ENCODE data around the gene PDGFRB. TPM values are rescaled to one million over a fixed set of nuclear protein-coding genes. Genes with fewer than 3 reads are reported as not detected.

PDGFRB gene
- total and polyA plus RNA-seq, 7 donors: 14.6 to 56.0 (median 34.0) TPM

DNA sequence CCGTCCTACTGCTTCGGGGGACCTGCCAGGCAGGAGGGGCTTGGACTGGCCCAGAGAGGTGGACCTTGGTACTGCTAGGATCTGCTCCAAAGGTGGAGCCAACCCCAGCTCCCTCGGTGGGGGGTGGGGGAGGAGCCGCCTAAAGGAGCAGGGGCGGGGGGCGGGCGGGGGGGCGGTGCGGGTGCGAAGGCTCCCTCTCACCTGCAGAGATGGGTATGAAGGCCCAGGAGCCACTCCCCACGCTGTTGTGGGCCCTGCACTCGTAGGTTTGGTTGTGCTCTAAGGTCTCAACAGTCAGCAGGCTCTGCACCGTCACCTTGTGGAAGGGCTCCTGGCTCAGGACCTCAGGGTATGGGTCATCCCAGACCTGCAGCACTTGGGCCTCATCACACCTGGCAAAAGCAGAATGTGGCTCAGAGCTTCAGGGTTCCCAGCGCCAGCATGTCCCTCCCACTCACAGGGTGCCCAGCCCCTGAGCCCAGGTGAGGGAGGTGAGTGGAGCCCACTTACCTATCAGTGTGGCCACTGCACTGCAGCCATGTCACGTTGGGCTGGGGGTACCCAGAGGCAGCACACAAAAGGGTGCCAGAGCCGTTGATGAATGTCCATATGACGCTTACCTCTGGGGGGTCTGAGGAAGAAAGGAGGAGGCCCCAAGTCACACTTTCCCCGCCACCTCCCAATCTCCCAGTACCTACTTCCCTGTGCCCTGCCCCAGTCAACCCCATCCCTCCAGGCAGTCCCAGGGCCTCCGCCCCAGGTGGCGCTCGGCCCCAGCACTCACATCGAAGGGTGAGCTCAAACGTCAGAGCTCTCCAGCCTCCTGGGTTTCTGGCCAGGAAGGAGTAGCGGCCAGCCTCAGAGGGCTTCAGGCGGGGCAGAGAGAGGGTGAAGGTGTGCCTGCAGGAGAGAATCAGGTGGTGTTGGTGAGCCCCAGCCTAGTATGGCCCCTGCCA, 85.7 kb downstream of the PDGFRB start:
- H3K9me3 ChIP-seq: no peaks in the 10 kb centered on the region
- no peaks in the 10 kb centered on the region for H3K4me1 ChIP-seq
- H3K36me3 ChIP-seq (ENCODE audit: insufficient read depth in 1 of 2, low read depth in 1 of 2): no peaks in the 10 kb centered on the region
- DNase-seq (peak in 1 of 2 donors; percentile 27), ATAC-seq (no peak)
- TF ChIP-seq, protein P1, sequence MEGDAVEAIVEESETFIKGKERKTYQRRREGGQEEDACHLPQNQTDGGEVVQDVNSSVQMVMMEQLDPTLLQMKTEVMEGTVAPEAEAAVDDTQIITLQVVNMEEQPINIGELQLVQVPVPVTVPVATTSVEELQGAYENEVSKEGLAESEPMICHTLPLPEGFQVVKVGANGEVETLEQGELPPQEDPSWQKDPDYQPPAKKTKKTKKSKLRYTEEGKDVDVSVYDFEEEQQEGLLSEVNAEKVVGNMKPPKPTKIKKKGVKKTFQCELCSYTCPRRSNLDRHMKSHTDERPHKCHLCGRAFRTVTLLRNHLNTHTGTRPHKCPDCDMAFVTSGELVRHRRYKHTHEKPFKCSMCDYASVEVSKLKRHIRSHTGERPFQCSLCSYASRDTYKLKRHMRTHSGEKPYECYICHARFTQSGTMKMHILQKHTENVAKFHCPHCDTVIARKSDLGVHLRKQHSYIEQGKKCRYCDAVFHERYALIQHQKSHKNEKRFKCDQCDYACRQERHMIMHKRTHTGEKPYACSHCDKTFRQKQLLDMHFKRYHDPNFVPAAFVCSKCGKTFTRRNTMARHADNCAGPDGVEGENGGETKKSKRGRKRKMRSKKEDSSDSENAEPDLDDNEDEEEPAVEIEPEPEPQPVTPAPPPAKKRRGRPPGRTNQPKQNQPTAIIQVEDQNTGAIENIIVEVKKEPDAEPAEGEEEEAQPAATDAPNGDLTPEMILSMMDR (IDR thresholded peaks at IDR 0.05): no peak
- H3K27ac ChIP-seq: no peak overlapping the region
- 85 to 93% (median 88%) methylated on average over 21 to 25 of the region's 25 CpGs for WGBS, 3 donors
- no peak overlapping the region for H3K4me3 ChIP-seq
- H3K27me3 ChIP-seq (ENCODE audit: insufficient read depth in 3 of 3, low read length in 2 of 3): no peaks in the 10 kb centered on the region
- intact Hi-C loops (cut with DNase I): no loop called here

DNA sequence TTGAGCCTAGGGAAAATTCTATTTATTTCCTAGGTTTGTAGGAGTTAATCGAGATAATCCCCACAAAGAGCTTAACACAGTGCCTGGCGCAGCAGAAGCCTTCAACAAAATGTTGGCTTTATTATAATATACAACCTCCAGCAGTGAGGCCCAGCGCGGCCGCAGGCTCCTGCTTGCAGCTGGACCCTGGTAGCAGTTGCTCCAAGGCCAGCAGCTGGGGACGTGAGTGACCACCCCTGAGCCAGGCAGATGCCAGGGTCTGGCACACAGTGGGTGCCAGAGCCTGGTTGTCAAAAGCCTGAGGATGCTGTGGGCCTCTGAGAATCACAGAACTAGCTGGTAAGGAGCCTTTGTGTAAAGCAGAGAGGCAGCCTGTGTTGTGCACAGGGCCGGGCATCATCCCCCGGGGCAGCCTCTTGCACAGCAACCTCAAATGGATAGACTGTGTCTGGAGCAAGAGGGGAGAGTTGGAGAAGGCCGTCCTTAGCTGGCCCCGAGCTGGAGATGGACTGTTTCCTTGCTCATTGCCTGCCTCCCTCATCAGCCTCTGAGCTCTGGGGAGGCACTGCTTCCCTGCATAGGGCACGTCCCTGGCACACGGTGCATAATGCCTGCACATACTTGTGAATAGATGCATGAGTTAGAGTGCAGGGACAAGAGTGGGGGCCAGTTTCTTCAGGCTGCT, 86.5 kb downstream of the PDGFRB start:
- Histone ChIP-seq H3K27ac (no peak overlapping the region), H3K27me3 (ENCODE audit: insufficient read depth in 3 of 3, low read length in 2 of 3) (no peaks in the 10 kb centered on the region), H3K4me3 (no peak overlapping the region), H3K4me1 (no peaks in the 10 kb centered on the region), H3K9me3 (no peaks in the 10 kb centered on the region), H3K36me3 (ENCODE audit: insufficient read depth in 1 of 2, low read depth in 1 of 2) (no peaks in the 10 kb centered on the region)
- intact Hi-C loops (cut with DNase I): no loop called here
- WGBS, 3 donors: 62 to 70% (median 62%) methylated on average over 12 of the region's 12 CpGs
- DNase-seq (peak in 1 of 2 donors; percentile 30), ATAC-seq (no peak)
- TF ChIP-seq, protein P1 (IDR thresholded peaks at IDR 0.05): no peak

DNA sequence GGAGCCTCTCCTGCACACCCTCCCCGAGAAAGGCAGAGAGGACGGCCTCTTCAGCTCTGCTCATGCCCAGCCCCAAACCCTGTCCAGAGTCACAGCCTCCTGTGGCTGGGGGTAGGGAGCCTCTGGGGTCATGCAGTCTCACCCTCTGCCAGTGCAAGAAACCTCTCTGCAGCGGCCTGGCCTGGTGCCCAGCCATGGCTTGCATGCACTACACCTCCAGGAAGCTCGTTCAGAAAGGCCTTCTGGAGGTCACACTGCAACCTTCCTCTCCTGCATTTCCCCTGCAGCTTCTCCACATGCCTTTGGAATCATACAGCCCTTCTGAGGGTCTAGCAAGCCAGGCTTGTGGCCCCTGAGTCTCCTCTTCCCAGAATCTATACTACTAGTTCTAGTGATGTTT, 87.2 kb downstream of the PDGFRB start:
- DNase-seq (peak in 1 of 2 donors; percentile 25), ATAC-seq (no peak)
- intact Hi-C loops (cut with DNase I): no loop called here
- H3K36me3 ChIP-seq (ENCODE audit: insufficient read depth in 1 of 2, low read depth in 1 of 2): no peaks in the 10 kb centered on the region
- WGBS, 3 donors: 52 to 63% (median 58%) methylated on average over 4 of the region's 4 CpGs
- H3K27ac ChIP-seq: no peak overlapping the region
- H3K9me3 ChIP-seq: no peaks in the 10 kb centered on the region
- no peaks in the 10 kb centered on the region for H3K4me1 ChIP-seq
- no peak overlapping the region for H3K4me3 ChIP-seq
- no peaks in the 10 kb centered on the region for H3K27me3 ChIP-seq (ENCODE audit: insufficient read depth in 3 of 3, low read length in 2 of 3)
- TF ChIP-seq, protein P1 (IDR thresholded peaks at IDR 0.05): no peak

DNA sequence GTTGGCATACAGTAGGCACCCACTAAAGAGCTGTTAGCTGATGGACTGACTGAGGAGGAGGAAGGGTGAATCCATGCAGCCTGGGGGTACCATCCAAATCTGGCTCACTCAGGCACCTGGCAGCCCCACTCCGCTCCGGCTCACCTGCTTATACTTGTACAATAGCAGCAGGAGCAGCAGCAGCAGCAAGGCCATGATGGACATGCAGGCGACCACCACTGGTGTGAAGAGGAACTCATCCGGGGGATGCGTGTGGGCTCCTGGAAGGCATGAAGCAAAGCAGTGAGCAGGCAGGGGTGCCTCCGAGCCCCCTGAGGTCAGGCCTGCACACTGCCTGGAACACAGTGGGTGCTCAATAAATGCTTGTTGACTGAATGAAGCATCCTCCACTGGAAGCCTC, 87.6 kb downstream of the PDGFRB start:
- intact Hi-C loops (cut with DNase I): no loop called here
- Histone ChIP-seq H3K4me1 (no peaks in the 10 kb centered on the region), H3K9me3 (no peaks in the 10 kb centered on the region), H3K4me3 (no peak overlapping the region), H3K36me3 (ENCODE audit: insufficient read depth in 1 of 2, low read depth in 1 of 2) (no peaks in the 10 kb centered on the region), H3K27ac (no peak overlapping the region), H3K27me3 (ENCODE audit: insufficient read depth in 3 of 3, low read length in 2 of 3) (no peaks in the 10 kb centered on the region)
- TF ChIP-seq, protein P1 (IDR thresholded peaks at IDR 0.05): no peak
- 93 to 98% (median 97%) methylated on average over 6 of the region's 6 CpGs for WGBS, 3 donors
- ATAC-seq: no peak
- peak in 1 of 2 donors; percentile 36 for DNase-seq
